Adipose tissue (tissue), 3 donors: ENCODE measurements around the gene ALDOC. TPM values are rescaled to one million over a fixed set of nuclear protein-coding genes. Genes with fewer than 3 reads are reported as not detected.
"Not testable (repeated sequence)": the region's sequence is repeated elsewhere in the genome, so short reads cannot be mapped to it uniquely, and the experiment has no call there.

Experiments
- H3K27ac ChIP-seq: one replicate; pipeline ENCODE4 v1.5.1; 2013; ENCODE audit warnings: low read depth, low read length
- WGBS, 3 donors: extraction: QIAGEN DNeasy Blood & Tissue Kit; methylation state at CpG; one replicate each; pipeline ENCODE4 v1.1.7; 2013; 5-methylcytosine and 5-hydroxymethylcytosine counted together
- polyA plus RNA-seq, 3 donors: library from polyadenylated mRNA; stranded (reverse); fragments of 200-250 nt; gene quantifications; one replicate each; pipeline ENCODE4 v1.2.3, GENCODE V29; 2013
- donor health status: healthy with polysubstance abuse.
- donor health status: Bipolar disorder and iron deficiency.
- donor health status: healthy.

Gene ALDOC
- polyA plus RNA-seq, 3 donors, result 5.4 to 59.0 (median 23.8) TPM

GRCh38 chr17:28592260-28592659 is 15.6 kb upstream of the ALDOC start:
- 86 to 97% (median 95%) methylated on average over 4 of the region's 4 CpGs for WGBS, 3 donors
- H3K27ac ChIP-seq, result no peak overlapping the region

GRCh38 chr17:28585851-28586250 is 9.2 kb upstream of the ALDOC start:
- 73 to 96% (median 87%) methylated on average over 3 of the region's 3 CpGs for WGBS, 3 donors
- no peak overlapping the region for H3K27ac ChIP-seq

GRCh38 chr17:28584434-28584833 is 7.7 kb upstream of the ALDOC start:
- H3K27ac ChIP-seq, result no peak overlapping the region
- WGBS, 3 donors, result 73 to 96% (median 83%) methylated on average over 3 of the region's 3 CpGs

GRCh38 chr17:28582513-28582912 is 5.8 kb upstream of the ALDOC start:
- H3K27ac ChIP-seq, result no peak overlapping the region
- 96 to 98% (median 97%) methylated on average over 2 of the region's 2 CpGs for WGBS, 3 donors

- H3K27ac ChIP-seq, result no peak overlapping the region
- WGBS, 3 donors, result 94 to 100% (median 97%) methylated on average over 3 of the region's 3 CpGs
Measured at GRCh38 chr17:28580959-28581358, 4.3 kb upstream of the ALDOC start.

- H3K27ac ChIP-seq, result no peak overlapping the region
- WGBS, 3 donors, result 85 to 92% (median 89%) methylated on average over 4 of the region's 4 CpGs
Measured at GRCh38 chr17:28579526-28579925, 2.8 kb upstream of the ALDOC start.

GRCh38 chr17:28578246-28579195 is 1.8 kb upstream of the ALDOC start:
- 92 to 99% (median 96%) methylated on average over 8 of the region's 8 CpGs for WGBS, 3 donors
- H3K27ac ChIP-seq, result no peak overlapping the region

GRCh38 chr17:28577466-28577824 is 750 bp upstream of the ALDOC start:
- no peak overlapping the region for H3K27ac ChIP-seq
- 92 to 98% (median 92%) methylated on average over 3 of the region's 3 CpGs for WGBS, 3 donors

- 57 to 64% (median 62%) methylated on average over 3 of the region's 3 CpGs for WGBS, 3 donors
- H3K27ac ChIP-seq, result not testable (repeated sequence)
Measured at GRCh38 chr17:28576016-28576415, 679 bp downstream of the ALDOC start.

GRCh38 chr17:28575126-28575795 is 1.4 kb downstream of the ALDOC start:
- WGBS, 3 donors, result 94 to 95% (median 95%) methylated on average over 14 of the region's 14 CpGs
- no peak overlapping the region for H3K27ac ChIP-seq

- 85 to 96% (median 93%) methylated on average over 7 of the region's 7 CpGs for WGBS, 3 donors
- no peak overlapping the region for H3K27ac ChIP-seq
Measured at GRCh38 chr17:28574526-28574925, 2.2 kb downstream of the ALDOC start.

GRCh38 chr17:28573966-28574480 is 2.7 kb downstream of the ALDOC start:
- 92 to 98% (median 94%) methylated on average over 6 of the region's 6 CpGs for WGBS, 3 donors
- no peak overlapping the region for H3K27ac ChIP-seq

GRCh38 chr17:28573521-28573920 is 3.2 kb downstream of the ALDOC start:
- WGBS, 3 donors, result 92 to 98% (median 95%) methylated on average over 9 of the region's 9 CpGs
- no peak overlapping the region for H3K27ac ChIP-seq

- H3K27ac ChIP-seq, result no peak overlapping the region
Measured at GRCh38 chr17:28573040-28573380, 3.7 kb downstream of the ALDOC start.

GRCh38 chr17:28572259-28573039 is 4.2 kb downstream of the ALDOC start:
- H3K27ac ChIP-seq, result no peak overlapping the region
- WGBS, 3 donors, result 62 to 79% (median 74%) methylated on average over 5 of the region's 5 CpGs

GRCh38 chr17:28571361-28572122 is 5.2 kb downstream of the ALDOC start, which contains the start of gene PIGS:
PIGS (minus strand) TSS chr17:28571524; CDS start chr17:28571496, 28 bp downstream.
- 1% methylated on average over 39 to 49 of the region's 49 CpGs for WGBS, 3 donors
- H3K27ac ChIP-seq, result no peak within 1 kb of the TSS

- no peak overlapping the region for H3K27ac ChIP-seq
- WGBS, 3 donors, result 1 to 2% (median 1%) methylated on average over 38 to 39 of the region's 39 CpGs
Measured at GRCh38 chr17:28570716-28571360, 5.9 kb downstream of the ALDOC start.

- H3K27ac ChIP-seq, result no peak overlapping the region
- WGBS, 3 donors, result 89 to 100% (median 100%) methylated on average over 1 of the region's 1 CpG
Measured at GRCh38 chr17:28569446-28569845, 7.2 kb downstream of the ALDOC start.
